Eye (tissue), 1 donor: ENCODE measurements around the gene BHLHA9.
A peak's percentile ranks its signal among the peaks of the same experiment; 100 is the strongest.

Experiments used
- DNase-seq: peaks from one replicate; pipeline ENCODE4 v3.0.0-alpha.2; 2015

The BHLHA9 gene

DNA sequence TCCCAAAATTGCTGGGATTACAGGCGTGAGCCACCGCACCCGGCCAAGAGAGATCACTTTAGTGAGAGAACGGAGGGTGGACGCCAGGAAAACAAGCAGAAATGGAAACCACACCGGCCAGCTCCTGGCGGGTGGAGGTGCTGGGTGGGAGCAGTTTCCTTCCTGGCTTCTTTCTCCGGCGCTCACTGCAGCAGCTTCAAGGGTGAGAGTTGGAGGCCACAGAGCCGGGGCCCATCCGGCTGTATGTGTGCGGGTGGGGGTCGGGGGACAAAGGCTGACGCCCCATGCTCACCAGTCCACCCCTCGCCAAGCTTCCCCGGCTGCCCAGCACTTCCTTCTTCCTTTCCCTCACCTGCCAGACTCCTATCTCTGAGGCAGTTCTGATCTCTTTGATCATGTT, 13.5 kb upstream of the BHLHA9 start:
- DNase-seq = no peak

GRCh38 chr17:1260086-1260769, 10.0 kb upstream of the BHLHA9 start:
- DNase-seq = no peak

DNA sequence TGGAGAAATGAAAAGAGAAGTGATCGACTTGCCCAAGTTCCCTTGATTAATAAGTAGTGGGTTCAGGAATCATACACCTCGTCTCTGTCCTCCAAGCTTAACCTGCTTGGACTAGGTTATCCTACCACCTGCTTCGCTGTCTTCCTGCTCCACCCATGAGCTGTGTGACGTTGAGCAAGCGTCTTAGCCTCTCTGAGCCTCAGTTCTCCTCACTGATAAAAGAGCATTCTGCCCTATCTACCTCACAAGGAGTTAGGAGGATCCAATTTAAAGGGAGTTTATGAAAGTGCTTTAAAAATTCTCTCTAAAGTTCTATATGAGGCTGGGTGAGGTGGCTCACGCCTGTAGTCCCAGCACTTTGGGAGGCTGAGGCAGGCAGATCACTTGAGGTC, 9.5 kb upstream of the BHLHA9 start:
- no peak for DNase-seq

GRCh38 chr17:1264196-1264595, 6.0 kb upstream of the BHLHA9 start:
- peak; percentile 37 for DNase-seq

- DNase-seq = no peak
Observed at GRCh38 chr17:1267471-1267943, 2.7 kb upstream of the BHLHA9 start.

DNA sequence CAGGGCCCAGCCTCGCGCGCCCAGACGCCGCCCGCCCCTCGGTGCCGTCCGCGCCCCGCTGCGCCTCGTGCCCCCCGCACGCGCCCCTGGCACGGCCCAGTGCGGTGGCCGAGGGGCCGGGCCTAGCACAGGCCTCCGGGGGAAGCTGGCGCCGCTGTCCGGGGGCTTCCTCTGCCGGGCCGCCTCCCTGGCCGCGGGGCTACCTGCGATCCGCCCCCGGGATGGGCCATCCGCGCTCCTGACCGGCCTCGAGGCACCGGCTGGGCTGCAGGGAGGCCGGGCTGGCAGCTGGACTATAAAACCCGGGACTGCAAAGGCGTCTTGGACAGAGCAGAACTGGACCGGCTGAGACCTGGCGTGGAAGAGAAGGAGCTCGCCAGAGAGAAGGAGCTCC, 783 bp downstream of the BHLHA9 start:
- DNase-seq = peak; percentile 27

DNA sequence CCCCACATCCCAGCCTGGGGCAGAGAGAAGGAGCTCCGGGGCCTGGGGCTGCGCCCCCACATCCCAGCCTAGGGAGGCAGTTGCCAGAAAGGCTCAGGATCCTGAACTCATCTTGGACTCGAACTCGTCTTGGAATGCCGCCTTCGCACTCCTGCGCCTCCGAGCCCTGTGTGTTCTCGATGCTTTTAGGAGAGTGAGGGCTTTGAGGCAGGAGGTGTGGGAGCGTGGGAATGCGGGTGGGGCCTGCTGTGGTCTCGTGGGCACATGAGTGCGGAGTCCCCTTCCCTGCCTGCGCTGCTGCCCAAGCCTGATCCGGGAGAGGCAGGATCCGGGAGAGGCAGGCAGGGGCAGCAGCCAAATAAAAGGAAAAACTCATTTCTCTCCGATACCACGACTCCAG, 1.2 kb downstream of the BHLHA9 start:
- no peak for DNase-seq

GRCh38 chr17:1272701-1273100, 2.5 kb downstream of the BHLHA9 start:
- DNase-seq = no peak

DNA sequence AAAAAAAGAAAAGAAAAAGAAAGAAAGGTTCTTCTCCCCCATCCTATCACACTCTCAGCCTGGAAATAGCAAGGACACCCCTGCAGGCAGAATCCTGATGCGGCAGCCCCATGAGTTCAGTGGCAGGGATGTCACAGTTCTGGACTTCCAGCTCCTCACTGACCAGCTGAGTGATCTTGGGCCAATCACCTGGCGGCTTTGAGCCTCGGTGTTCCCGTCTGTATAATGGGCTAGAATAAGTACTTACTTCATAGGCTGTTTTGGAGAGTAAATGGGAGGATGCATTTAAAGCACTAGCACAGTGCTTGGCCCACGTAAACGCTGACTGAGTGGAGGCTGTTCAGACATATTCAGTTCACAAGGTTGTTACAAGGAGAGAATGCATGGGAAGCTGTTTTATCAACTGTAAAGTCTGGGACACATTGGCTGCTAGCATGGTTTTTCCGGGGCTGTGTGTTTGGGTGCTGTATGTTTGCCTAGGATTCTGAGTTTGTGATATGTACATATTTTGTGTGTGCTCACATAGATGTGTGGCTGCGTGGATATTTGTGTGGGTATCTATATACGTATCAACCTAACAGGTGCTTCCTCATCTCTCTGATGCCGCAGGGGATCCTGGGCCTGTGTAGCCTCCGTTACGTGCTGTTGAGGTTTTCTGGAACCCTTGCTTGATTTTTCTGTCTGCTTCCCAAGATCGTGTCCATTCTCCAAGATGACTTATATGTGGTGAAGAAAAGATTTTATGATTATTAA, 3.4 kb downstream of the BHLHA9 start:
- no peak for DNase-seq

DNA sequence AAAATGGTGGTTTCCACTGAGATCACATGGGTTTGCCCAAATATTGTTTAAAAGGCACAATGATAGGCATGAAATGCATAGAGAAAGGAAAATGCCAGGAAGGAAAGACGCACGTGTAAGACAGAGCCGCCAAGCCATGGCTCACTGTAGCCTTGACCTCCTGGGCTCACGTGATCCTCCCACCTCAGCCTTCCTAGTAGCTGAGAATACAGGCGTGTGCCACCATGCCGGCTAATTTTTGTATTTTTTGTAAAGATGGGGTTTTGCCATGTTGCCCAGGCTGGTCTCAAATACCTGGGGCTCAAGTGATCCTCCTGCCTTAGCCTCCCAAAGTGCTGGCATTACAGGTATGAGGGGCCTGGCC, 4.0 kb downstream of the BHLHA9 start:
- no peak for DNase-seq

DNA sequence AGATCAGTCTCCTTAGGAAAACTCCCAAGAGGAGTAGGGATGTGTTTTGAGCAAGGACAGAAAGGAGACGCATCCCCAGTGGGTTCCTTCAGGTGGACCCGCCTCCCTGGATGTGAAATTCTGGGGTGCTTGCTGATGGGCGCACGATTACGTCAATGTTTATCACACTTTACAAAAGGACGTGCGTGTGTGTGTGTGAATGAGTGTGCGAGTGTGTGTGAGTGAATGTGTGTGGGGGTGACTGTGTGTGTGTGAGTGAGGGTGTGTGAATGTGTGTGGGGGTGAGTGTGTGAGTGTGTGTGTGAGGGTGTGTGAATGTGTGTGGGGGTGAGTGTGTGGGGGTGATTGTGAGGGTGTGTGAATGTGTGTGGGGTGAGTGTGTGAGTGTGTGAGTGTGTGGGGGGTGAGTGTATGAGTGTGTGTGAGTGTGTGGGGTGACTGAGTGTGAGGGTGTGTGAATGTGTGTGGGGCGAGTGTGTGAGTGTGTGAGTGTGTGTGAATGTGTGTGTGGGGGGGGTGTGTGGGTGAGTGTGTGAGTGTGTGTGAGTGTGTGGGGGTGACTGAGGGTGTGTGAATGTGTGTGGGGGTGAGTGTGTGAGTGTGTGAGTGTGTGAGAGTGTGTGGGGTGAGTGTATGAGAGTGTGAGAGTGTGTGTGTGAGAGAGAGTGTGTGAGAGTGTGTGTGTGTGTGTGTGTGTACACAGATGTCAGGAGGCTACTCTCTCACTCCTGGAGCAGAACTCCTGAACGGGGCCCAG, 5.1 kb downstream of the BHLHA9 start:
- no peak for DNase-seq

GRCh38 chr17:1275962-1276736, 5.9 kb downstream of the BHLHA9 start:
- peak; percentile 86 for DNase-seq

DNA sequence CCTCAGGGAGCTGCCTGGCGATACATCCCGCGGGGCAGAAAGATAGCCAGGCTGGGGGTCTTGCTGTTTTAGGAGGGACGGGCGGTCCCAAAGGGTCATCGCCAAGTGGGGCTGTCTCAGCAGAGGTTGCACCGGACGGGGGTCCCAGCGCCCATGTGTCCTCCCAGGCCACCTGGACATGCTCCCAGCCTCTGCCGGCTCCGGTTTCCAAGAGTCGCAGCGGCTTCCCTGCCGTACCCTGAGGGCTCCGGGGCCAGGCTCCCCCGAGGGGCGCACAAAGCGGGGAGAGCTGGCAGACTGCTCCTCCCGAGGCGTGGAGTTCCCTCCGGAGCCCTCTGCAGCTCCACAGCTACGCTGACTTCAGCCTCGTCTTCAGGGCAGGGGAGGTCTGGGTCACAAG, 10.4 kb downstream of the BHLHA9 start:
- DNase-seq = no peak

GRCh38 chr17:1286379-1287106, 16.3 kb downstream of the BHLHA9 start:
- DNase-seq = no peak

- no peak for DNase-seq
Observed at GRCh38 chr17:1289695-1290094, 19.5 kb downstream of the BHLHA9 start.

DNA sequence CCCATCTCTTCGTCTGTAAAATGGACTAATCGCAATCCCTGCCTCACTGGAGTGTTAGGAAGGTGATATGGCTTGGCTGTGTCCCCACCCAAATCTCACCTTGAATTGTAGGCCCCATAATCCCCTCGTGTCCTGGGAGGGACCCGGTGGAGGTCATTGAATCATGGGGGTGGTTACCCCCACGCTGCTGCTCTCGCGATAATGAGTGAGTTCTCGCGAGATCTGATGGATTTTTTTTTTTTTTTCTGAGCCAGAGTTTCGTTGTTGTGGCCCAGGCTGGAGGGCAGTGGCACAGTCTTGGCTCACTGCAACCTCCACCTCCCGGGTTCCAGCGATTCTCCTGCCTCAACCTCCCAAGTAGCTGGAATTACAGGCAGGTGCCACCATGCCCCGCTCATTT, 20.4 kb downstream of the BHLHA9 start:
- DNase-seq = no peak

DNA sequence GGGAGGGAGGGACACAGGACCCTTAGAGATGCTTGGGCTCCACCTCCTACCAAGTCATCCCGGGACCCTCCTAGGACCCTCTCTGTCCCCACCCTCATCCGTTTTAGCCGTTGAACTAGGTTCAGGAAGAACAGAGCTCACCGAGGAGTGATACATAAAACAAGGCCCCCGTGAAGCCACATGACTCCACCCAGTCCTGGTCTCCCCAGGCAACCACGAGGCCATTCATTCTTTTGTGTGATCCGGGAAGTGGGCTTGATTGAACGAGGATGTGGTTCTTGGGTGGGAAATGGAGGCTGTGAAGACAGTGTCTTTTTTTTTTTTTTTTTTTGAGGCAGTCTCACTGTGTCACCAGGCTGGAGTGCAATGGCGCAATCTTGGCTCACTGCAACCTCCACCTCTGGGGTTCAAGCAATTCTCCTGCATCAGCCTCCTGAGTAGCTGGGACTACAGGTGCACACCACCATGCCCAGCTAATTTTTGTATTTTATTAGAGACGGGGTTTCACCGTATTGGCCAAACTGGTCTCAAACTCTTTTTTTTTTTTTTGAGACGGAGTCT, 24.0 kb downstream of the BHLHA9 start:
- no peak for DNase-seq

DNA sequence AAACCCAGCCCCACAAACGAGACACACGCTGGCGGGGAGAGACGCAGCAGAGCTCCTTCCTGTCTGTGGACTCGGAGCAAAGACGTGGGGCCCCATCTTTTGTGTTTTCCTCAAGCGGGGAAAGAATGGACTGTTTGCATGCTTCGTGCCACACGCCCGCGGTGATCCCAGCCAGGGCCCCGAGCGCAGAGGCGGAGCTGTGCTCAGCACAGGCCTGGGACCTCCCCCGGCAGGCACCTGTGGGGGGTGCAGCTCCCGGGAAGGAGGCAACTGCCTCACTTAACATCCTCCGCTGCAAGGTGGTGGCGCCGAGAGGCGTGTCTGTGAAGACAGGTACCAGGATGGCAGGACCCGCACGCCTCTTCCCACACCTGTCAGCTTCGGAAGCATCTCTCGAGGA, 28.4 kb downstream of the BHLHA9 start:
- peak; percentile 73 for DNase-seq

- no peak for DNase-seq
Observed at GRCh38 chr17:1299552-1300370, 29.5 kb downstream of the BHLHA9 start.

- DNase-seq = no peak
Observed at GRCh38 chr17:1300371-1300905, 30.2 kb downstream of the BHLHA9 start.

DNA sequence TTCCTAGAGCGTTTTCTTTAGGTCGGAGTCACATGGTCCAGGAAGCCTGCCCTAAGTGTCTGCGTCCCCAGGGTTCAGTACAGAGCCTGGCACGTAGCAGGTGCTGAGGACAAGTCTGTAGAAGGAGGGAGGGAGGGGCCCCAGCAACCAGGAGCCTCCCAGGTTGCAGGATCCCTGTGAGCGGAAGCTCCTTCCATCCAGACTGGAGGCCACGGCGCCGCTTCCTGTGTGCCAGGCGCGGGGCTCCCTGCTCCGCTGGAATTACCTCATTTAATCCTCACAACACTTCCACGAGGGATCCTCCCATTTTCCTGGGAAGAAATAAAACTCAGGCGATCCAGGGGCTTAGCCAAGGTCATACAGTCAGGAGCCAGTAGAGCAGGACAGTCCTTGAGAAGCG, 31.3 kb downstream of the BHLHA9 start:
- no peak for DNase-seq
